HEK293 (cell line): ENCODE data around the gene FBH1.

ENCODE experiments used
- CTCF ChIA-PET: fragments of 350-600 bp; formaldehyde crosslinking; extraction: SDS; loops from one replicate; lab custom pipeline; 2021; ENCODE audit warnings: antibody characterized with exemption; lab: Yijun Ruan, JAX
- POLR2A ChIA-PET: fragments of 300-600 bp; formaldehyde crosslinking; extraction: SDS; loops from one replicate; lab custom pipeline; 2020; ENCODE audit warnings: antibody characterized with exemption, inconsistent platforms; lab: Yijun Ruan, JAX
- H3K27ac ChIP-seq: fragments of 200-500 bp; sonication (Bioruptor generic); 2 replicates; pipeline ENCODE4 v1.5.1; 2014; ENCODE audit warnings: low read depth, low read length, control low read depth, inconsistent platforms; ENCODE audit errors: extremely low read depth
- H3K36me3 ChIP-seq, 2 experiments: fragments of 200-500 bp in 1 of 2; sonication (Bioruptor generic) in 1 of 2; 1 replicate in 1 of 2; 2 replicates in 1 of 2; pipeline ENCODE4 v1.5.1; 2014 to 2017; ENCODE audit warnings: inconsistent platforms in 2 of 2, low read length in 2 of 2; ENCODE audit not compliant: control insufficient read depth in 2 of 2, insufficient read depth in 1 of 2
- H3K4me1 ChIP-seq: fragments of 200-500 bp; sonication (Bioruptor generic); 2 replicates; pipeline ENCODE4 v1.5.1; 2014; ENCODE audit warnings: mild to moderate bottlenecking, low read length, inconsistent platforms; ENCODE audit not compliant: control insufficient read depth, insufficient read depth
- H3K4me3 ChIP-seq: 2 replicates; pipeline ENCODE4 v1.5.1; 2011; ENCODE audit warnings: low read depth, mild to moderate bottlenecking, control low read depth, low read length, moderate library complexity
- H3K9me3 ChIP-seq: fragments of 200-500 bp; sonication (Bioruptor generic); 2 replicates; pipeline ENCODE4 v1.5.1; 2014; ENCODE audit warnings: low read depth, low read length, inconsistent platforms; ENCODE audit not compliant: control insufficient read depth, insufficient read depth
- BCL11A ChIP-seq: fragments of 450-650 bp; formaldehyde crosslinking; IDR thresholded peaks from 2 replicates; pipeline ENCODE4 v1.5.1; 2016; ENCODE audit warnings: low read depth, missing biosample characterization, missing genetic modification characterization
- CTCF ChIP-seq: fragments of 450-650 bp; formaldehyde crosslinking; IDR thresholded peaks from 2 replicates; pipeline ENCODE4 v1.5.1; 2016; ENCODE audit warnings: missing biosample characterization, missing genetic modification characterization
- GLIS2 ChIP-seq: fragments of 450-650 bp; formaldehyde crosslinking; IDR thresholded peaks from 2 replicates; pipeline ENCODE4 v1.5.1; 2016; ENCODE audit warnings: missing biosample characterization, missing genetic modification characterization
- PBX3 ChIP-seq: sonication (generic); formaldehyde crosslinking; IDR thresholded peaks from 2 replicates; pipeline ENCODE4 v1.8.1; 2022; ENCODE audit warnings: mild to moderate bottlenecking, moderate library complexity, missing genetic modification reagents
- SP2 ChIP-seq: fragments of 450-650 bp; formaldehyde crosslinking; IDR thresholded peaks from 2 replicates; pipeline ENCODE4 v1.5.1; 2016; ENCODE audit warnings: missing biosample characterization, missing genetic modification characterization
- SP7 ChIP-seq: fragments of 450-650 bp; formaldehyde crosslinking; IDR thresholded peaks from 2 replicates; pipeline ENCODE4 v1.5.1; 2016; ENCODE audit warnings: missing biosample characterization, missing genetic modification characterization
- ZBTB7A ChIP-seq: fragments of 450-650 bp; formaldehyde crosslinking; IDR thresholded peaks from 2 replicates; pipeline ENCODE4 v1.5.1; 2016; ENCODE audit warnings: low read depth, missing biosample characterization, missing genetic modification characterization
- ZFP41 ChIP-seq: fragments of 450-650 bp; formaldehyde crosslinking; IDR thresholded peaks from 2 replicates; pipeline ENCODE4 v1.5.1; 2016; ENCODE audit warnings: missing biosample characterization, missing genetic modification characterization, borderline replicate concordance
- ZNF112 ChIP-seq: fragments of 450-650 bp; formaldehyde crosslinking; IDR thresholded peaks from 2 replicates; pipeline ENCODE4 v1.5.0; 2017; ENCODE audit warnings: missing biosample characterization, missing genetic modification characterization
- ZNF114 ChIP-seq: fragments of 450-650 bp; formaldehyde crosslinking; IDR thresholded peaks from 2 replicates; pipeline ENCODE4 v1.5.0; 2017; ENCODE audit warnings: missing biosample characterization, missing genetic modification characterization
- ZNF202 ChIP-seq: fragments of 450-650 bp; formaldehyde crosslinking; IDR thresholded peaks from 2 replicates; pipeline ENCODE4 v1.5.1; 2016; ENCODE audit warnings: missing biosample characterization, missing genetic modification characterization, borderline replicate concordance
- ZNF311 ChIP-seq: fragments of 450-650 bp; formaldehyde crosslinking; IDR thresholded peaks from 2 replicates; pipeline ENCODE4 v1.5.1; 2017; ENCODE audit warnings: missing biosample characterization, missing genetic modification characterization, borderline replicate concordance
- ZNF394 ChIP-seq: fragments of 450-650 bp; formaldehyde crosslinking; IDR thresholded peaks from 2 replicates; pipeline ENCODE4 v1.5.1; 2016; ENCODE audit warnings: missing biosample characterization, missing genetic modification characterization, mild to moderate bottlenecking, moderate library complexity, borderline replicate concordance
- ZNF513 ChIP-seq: fragments of 450-650 bp; IDR thresholded peaks from 2 replicates; pipeline ENCODE4 v1.5.1; 2018; ENCODE audit warnings: missing biosample characterization, missing genetic modification characterization
- ZNF626 ChIP-seq: fragments of 450-650 bp; sonication (Bioruptor Pico); formaldehyde crosslinking; IDR thresholded peaks from 2 replicates; pipeline ENCODE4 v1.5.1; 2018; ENCODE audit warnings: missing biosample characterization, missing genetic modification characterization, inconsistent platforms
- ZNF629 ChIP-seq: fragments of 450-650 bp; formaldehyde crosslinking; IDR thresholded peaks from 2 replicates; pipeline ENCODE4 v1.5.1; 2017; ENCODE audit warnings: missing biosample characterization, missing genetic modification characterization
- ZSCAN16 ChIP-seq: fragments of 450-650 bp; formaldehyde crosslinking; IDR thresholded peaks from 2 replicates; pipeline ENCODE4 v1.5.1; 2016; ENCODE audit warnings: missing biosample characterization, missing genetic modification characterization
- TF ChIP-seq, protein P1 (sequence below): fragments of 450-650 bp; formaldehyde crosslinking; IDR thresholded peaks from 2 replicates; pipeline ENCODE4 v1.5.1; 2016; ENCODE audit warnings: missing biosample characterization, missing genetic modification characterization

Gene FBH1

DNA sequence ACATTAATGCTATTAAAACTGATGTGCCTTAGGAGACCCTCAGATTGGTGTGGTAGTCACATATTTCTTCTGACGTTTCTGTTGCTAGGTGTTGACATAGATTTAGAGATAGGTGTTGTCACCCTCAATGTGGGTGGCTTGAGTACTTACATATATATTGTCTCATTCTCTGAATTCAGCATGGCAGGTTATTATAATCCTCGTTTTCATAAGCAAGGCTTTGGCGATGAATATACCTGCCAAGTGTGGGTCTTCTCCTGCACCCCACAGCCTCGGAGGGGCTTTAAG lies 7.0 kb downstream of the FBH1 start (continued):
- TF ChIP-seq, protein P1, sequence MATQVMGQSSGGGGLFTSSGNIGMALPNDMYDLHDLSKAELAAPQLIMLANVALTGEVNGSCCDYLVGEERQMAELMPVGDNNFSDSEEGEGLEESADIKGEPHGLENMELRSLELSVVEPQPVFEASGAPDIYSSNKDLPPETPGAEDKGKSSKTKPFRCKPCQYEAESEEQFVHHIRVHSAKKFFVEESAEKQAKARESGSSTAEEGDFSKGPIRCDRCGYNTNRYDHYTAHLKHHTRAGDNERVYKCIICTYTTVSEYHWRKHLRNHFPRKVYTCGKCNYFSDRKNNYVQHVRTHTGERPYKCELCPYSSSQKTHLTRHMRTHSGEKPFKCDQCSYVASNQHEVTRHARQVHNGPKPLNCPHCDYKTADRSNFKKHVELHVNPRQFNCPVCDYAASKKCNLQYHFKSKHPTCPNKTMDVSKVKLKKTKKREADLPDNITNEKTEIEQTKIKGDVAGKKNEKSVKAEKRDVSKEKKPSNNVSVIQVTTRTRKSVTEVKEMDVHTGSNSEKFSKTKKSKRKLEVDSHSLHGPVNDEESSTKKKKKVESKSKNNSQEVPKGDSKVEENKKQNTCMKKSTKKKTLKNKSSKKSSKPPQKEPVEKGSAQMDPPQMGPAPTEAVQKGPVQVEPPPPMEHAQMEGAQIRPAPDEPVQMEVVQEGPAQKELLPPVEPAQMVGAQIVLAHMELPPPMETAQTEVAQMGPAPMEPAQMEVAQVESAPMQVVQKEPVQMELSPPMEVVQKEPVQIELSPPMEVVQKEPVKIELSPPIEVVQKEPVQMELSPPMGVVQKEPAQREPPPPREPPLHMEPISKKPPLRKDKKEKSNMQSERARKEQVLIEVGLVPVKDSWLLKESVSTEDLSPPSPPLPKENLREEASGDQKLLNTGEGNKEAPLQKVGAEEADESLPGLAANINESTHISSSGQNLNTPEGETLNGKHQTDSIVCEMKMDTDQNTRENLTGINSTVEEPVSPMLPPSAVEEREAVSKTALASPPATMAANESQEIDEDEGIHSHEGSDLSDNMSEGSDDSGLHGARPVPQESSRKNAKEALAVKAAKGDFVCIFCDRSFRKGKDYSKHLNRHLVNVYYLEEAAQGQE = no peak
- no peak for TF ChIP-seq SP2 (tag by site-specific recombination)
- no peak for TF ChIP-seq ZNF626 (tag by site-specific recombination)
- TF ChIP-seq CTCF (tag by site-specific recombination) = no peak
- TF ChIP-seq ZNF114 (tag by site-specific recombination) = no peak
- TF ChIP-seq ZNF202 = no peak

DNA sequence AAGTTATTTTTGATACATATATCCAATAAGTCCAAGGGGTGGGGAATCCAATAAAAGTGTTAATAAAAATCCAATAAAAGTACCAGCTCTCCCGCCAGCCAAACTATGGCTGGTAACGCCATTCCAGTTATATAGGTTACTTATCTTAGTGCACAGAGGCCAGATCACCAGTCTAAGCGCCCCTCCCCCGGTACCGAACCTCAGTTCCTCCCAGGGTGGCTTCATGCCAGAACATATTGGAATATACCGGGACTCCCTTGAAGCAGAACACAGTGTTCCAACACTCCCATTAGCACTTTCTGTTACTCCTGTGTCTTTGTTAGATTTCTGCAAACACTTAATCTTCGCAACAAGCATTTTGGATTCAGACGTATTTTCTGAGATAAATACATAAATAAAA lies 7.5 kb downstream of the FBH1 start:
- ChIA-PET POLR2A (interaction anchor here (0.5 kb wide), 1 partner anchor 36 kb away, joined by 4 read pairs; no protein-coding TSS in a partner anchor), CTCF (interaction anchor here (0.6 kb wide), 1 partner anchor 184 kb away, joined by 3 read pairs; no protein-coding TSS in a partner anchor)
- Histone ChIP-seq H3K27ac (no peak overlapping the region), H3K4me1 (no peaks in the 10 kb centered on the region), H3K4me3 (no peak overlapping the region), H3K9me3 (no peaks in the 10 kb centered on the region), H3K36me3 (peaks cover 0 to 49% of the 10 kb centered on the region in 2 experiments; a peak in 2 of 3 replicates)
- TF ChIP-seq ZNF513 = no peak
- no peak for TF ChIP-seq ZNF629 (tag by site-specific recombination)
- no peak for TF ChIP-seq BCL11A (tag by site-specific recombination)
- no peak for TF ChIP-seq SP7
- TF ChIP-seq ZBTB7A = no peak
- no peak for TF ChIP-seq ZNF112 (tag by site-specific recombination)
- TF ChIP-seq ZFP41 (tag by site-specific recombination) = no peak
- no peak for TF ChIP-seq PBX3 (CRISPR knock-in tag)
- TF ChIP-seq ZNF311 = no peak
- no peak for TF ChIP-seq GLIS2 (tag by site-specific recombination)
- TF ChIP-seq ZNF394 = no peak
- TF ChIP-seq ZSCAN16 (tag by site-specific recombination) = no peak
